CD4-positive, alpha-beta T cell treated with Interleukin-17A for 4 hours (primary cell): ENCODE results near the gene ATXN3.
"Not testable (repeated sequence)": the region's sequence is repeated elsewhere in the genome, so short reads cannot be mapped to it uniquely, and the experiment has no call there.

Experiments
- DNase-seq: peaks from one replicate; pipeline ENCODE4 v3.0.0-alpha.2; 2020; ENCODE audit warnings: mixed read lengths

The ATXN3 gene

DNA sequence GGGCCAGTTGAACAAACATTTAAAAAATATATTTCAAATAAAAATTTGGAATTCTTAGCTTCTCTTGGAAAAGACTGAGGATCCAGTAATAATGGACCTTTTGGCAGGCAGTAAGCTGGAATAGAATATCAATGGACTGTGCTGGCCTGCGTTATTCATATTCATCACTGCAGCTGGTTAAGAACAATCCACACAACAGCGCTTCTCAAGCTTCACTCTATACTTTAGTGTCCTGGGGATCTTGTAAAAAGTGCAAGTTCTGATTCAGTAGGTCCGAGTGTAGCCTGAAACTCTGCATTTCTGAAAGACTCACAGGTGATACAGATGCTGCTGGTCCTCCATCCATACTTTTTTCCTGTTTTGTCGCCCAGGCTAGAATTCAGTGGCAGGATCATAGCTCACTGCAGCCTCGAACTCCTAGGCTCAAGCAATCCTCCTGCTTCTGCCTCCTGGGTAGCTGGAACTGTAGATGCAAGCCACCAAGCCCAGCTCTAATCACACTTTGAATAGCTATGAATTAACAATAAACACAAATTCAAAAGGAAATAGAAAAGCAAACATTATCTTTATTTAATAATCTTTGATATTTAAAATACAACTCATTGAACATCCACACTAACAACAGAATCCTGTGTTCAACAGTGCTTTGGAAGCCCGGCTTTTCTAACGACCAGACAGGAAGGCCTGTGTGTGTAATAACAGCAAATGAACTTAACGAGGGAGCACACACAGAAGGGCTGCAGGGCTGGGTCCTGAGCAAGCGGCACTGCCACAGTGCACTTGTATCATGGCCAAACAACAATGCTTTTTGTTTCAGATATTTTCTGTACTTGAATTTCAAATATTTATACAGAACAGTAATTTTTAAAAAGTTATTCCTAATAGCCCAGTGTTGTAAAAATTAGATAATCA is 48.1 kb downstream of the ATXN3 start:
- DNase-seq = no peak

DNA sequence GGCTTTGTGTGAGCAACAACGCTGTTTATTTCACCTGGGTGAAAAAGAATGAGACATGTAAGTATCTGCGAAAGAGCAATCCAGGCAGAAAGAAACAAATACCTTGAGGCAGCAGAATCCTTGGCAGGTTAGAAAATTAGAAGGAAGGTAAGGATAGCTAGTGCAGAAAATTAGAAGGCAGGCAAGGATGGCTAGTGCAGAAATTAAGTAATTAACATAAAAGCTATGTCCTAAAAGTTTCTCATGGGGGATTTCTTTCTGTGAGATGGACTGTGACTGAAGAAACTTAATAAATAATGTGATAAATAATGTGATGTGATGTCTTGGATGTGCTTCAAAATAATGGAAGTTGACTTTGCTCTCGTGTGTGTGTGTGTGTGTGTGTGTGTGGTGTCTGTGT is 56.6 kb downstream of the ATXN3 start:
- no peak for DNase-seq

DNA sequence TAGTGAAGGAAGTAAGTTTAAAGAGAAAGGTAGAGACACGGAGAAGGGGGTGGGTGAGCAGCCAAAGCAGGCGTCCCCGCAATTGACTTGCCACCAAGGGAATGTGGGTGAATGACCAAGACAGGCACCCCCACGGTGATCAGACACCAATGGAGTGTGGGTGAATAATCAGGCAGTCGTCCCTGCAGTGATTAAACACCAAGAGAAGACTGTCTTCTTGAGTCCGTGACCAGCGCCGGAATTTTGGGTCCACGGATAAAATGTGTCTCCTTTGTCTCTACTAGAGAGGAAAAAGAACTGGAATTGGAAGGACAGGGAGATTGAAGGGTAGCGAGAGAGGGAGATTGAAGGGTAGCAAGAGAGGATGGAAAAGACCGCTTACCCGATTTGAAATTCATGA is 57.2 kb downstream of the ATXN3 start:
- DNase-seq = not testable (repeated sequence)

DNA sequence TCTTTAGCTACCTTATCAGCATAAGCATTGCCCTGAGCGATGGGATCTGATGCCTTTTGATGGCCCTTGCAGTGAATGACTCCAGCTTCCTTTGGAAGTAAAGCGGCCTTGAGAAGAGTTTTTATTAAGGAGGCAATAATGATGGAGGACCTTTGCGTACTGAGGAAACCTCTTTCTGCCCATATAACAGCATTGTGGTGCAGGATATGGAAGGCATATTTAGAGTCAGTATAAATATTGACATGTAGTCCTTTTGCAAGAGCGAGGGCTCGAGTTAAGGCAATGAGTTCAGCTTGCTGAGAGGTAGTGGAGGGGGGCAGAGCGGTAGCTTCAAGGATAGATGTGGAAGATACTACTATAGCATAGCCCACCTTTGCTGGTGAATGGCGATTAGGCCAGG is 60.5 kb downstream of the ATXN3 start:
- DNase-seq = not testable (repeated sequence)

DNA sequence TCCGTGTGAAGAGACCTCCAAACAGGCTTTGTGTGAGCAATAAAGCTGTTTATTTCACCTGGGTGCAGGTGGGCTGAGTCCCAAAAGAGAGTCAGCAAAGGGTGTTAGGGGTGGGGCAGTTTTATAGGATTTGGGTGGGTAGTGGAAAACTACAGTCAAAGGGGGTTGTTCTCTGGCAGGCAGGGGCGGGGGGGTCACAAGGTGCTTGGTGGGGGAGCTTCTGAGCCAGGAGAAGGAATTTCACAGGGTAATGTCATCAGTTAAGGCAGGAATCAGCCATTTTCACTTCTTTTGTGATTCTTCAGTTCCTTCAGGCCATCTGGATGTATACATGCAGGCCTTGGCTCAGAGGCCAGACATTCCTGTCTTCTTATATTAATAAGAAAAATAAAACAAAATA is 64.6 kb downstream of the ATXN3 start:
- not testable (repeated sequence) for DNase-seq

DNA sequence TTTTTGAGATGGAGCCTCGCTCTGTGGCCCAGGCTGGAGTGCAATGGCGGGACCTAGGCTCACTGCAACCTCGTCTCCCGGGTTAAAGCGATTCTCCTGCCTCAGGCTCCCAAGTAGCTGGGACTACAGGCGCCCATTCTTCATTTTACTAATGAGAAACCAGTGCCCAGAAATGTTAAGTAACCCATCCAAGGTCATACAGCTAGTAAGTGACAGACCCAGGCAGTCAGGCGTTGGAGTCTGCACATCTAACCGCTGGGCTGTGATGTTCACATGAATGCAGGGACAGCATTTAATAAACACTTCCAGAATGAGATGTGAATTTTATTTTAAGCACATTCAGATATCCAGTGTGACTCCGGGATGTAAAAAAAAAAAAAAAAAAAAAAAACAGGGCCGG is 65.2 kb downstream of the ATXN3 start:
- DNase-seq = no peak

DNA sequence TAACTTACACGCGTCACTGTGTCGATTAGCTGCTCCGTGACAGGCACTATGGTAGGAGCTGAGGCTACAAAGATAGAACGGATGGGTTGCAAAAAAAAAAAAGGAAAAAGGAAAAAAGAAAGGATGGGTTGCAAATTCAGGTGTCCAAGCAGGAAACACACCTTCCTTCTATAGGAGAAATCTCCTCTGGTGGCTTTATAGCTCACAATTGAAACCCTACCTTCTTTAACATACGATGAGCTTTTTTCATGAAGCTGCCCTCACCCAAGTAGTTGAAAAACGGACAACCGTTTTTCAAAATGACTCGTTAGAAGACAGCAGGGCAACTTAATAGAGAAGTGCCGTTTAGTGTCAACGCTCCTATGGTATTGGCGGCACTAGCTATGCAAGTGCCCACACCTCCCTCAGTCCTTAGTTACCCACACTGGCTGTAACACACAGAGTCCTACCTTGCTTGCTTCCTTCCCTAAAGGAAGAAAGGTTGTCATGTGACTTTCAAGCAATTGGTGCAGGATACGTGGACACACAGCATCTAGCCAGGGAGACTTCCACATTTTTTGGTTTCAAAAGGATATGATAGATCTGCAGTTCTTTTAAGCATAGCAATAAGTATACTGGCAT is 65.8 kb downstream of the ATXN3 start:
- peak; percentile 13 for DNase-seq

DNA sequence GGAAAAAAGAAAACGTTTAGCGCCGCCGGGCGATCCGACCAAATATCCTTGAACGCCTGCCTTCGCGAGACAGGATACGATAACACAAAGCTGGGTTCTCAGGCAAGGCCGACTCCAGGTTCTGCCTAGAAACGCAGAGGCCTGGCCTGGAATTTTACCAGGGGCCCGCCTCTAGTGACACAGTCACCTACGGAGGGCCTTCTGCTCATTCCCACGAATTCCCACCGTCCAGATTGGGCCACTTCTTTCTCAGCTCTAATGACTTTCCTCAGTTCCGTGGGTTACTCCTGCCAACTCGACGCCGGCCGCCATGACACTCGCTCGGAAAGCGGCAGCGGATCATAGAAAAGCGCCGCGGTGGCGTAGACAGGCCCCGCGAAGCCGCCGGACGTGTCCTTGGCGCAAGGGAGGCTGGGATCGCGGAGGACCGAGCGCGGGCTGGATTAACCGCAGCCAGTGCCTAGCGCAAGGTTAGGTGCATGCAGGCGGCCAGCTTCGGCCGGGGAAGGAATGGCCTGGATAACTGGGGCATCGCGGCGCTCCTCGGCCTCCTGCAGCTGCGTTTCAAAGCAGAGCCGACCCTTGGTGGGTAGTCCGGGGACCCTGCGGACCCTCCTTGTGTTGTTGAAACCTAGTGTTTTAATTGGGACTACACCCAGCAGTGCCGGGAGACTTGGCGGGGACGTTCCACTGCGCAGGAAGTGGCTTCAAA is 66.5 kb downstream of the ATXN3 start, which contains the start of gene TRIP11:
TSS of gene TRIP11 (minus strand) at position 341 of the 712 bp plus-strand sequence. CDS start 374 bp downstream, outside the sequence.
- peak; percentile 95 for DNase-seq

DNA sequence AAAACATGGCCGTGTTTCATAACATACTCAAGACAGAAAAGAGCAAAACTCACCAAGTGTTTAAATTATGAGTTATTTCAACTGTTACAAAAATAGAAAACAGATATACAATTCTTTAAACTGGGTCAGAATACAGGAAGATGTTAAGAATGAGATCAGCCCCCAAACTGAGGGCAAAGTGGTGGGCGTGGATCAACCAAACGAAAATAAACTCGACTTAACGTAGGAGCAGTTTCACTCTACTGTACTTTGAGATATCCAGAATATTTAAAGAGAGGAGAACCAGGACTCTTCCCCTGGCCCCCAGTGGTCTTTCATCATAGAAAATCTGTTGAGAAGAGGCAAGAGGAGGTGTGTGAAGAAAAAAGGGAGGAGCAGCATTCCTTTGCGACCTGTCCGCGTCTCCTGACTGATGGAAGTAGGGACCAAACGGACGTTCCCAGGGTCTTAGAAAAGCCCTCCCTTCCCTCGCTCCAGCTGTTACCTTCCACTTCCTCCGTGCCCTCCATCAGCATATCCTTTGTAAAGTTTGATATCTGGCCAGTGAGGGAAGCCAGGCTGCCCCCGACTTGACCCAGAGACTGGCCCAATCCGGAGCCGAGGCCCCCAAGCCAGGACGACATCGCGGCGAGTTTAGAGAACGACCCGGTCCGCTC is 67.2 kb downstream of the ATXN3 start:
- DNase-seq = no peak

DNA sequence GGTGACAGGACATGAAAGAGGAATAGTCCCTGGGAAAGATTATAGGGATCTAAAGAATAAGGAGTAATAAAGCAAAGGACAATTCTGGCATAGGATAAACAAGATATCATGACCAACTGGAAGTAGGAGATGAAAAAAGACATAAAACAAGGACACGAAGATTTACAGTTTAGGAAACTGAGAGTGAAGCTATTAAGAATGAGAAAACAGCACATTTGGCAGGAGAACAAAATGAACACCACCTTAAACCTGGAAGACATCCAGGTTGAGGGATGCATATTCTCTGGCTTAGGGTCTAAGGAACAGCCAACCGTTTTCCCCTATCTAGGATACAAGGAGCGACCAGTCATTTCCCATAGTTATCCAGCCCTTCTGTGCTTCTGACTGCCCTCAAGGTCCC is 68.4 kb downstream of the ATXN3 start:
- no peak for DNase-seq

DNA sequence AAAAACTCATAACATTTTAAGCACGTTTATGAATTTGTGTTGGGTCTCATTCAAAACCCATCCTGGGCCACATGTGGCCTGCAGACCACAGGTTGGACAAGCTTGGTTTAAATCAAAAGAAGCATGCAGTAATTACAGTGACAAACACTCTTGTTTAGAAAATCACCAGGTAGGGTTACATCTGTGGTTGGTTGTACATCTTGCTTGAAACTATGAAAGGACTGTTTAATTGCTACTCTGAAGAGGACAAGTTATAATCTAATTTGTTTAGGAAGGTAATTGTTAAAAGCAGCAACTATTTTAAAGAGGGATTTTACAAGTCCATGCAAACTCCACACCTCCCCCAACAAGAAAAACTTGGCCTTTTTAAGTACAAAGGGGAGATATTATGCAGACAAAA is 70.5 kb downstream of the ATXN3 start:
- no peak for DNase-seq

DNA sequence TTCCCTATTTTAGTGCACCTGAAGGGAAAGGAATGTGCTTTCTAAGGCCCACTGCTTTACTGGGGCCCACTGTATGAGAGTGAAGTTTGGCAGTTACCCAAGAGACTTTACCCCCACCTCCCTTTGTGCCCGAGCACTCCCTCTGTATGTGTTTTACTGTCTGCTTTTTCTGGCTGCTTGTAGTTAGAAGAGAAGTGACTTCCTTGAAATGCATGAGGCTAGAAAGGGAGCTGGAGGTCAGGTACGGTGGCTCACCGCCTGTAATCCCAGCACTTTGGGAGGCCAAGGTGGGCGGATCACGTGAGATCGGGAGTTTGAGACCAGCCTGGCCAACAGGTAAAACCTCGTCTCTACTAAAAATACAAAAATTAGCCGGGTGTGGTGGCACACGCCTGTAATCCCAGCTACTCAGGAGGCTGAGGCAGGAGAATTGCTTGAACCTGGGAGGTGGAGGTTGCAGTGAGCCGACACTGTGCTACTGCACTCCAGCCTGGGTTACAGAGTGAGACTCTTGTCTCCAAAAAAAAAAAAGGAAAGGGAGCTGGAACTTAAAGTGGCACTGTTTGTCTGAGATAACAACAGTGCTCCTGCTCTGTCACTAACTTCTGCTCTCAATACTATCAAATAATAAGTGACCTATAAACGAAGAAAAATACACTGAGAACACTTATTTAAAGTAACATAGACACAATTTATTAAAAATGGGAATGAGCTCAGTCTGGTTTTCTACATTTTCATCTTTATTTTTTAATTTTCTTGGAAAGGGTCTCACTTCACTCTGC is 72.3 kb downstream of the ATXN3 start:
- DNase-seq = no peak

DNA sequence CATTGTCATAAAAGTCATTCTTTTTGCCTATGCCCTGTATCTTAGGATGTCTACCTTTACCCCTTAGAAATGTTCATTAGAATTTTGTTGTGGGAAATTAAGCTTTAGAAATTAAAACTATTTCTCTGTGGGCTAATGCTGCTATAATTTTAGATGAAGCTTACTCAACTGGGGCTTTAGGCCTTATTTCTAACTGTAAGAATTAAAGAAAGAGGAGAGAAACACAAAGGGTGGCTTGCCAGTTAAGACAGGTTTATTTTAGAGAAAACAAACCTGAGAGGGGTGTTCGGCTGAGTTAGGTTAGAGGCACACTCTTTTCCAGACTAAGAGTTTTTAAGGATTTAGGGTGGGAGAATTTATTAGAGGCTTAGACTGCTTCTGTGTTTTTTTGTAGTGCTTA is 72.9 kb downstream of the ATXN3 start:
- no peak for DNase-seq

DNA sequence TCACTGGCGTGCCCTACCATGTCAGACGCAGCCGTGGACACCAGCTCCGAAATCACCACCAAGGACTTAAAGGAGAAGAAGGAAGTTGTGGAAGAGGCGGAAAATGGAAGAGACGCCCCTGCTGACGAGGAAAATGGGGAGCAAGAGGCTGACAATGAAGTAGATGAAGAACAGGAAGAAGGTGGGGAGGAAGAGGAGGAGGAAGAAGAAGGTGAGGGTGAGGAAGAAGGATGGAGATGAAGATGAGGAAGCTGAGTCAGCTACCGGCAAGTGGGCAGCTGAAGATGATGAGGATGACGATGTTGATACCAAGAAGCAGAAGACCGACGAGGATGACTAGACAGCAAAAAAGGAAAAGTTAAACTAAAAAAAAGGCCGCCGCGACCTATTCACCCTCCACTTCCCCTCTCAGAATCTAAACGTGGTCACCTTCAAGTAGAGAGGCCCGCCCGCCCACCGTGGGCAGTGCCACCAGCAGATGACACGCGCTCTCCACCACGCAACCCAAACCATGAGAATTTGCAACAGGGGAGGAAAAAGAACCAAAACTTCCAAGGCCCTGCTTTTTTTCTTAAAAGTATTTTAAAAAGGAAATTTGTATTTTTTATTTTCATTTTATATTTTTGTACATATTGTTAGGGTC is 79.7 kb downstream of the ATXN3 start:
- DNase-seq = no peak

DNA sequence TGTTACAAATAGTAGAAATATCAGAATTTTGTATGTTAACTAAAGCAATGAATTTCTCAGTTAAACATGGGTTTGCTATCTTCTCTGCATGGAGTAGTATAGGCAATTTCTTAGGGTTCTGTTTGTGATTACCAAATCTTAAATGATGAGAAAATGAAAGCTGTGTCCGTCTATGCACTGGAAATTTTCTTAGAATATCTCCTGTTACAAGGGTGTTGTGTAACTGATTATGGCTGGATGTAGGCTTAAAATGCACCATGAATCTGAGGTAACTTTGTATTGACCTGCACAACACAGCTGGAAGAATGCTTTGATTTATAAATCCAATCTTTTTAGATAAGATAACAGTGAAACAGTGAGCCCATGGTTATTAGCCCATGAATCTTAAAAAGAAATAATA is 84.3 kb downstream of the ATXN3 start:
- DNase-seq = no peak

DNA sequence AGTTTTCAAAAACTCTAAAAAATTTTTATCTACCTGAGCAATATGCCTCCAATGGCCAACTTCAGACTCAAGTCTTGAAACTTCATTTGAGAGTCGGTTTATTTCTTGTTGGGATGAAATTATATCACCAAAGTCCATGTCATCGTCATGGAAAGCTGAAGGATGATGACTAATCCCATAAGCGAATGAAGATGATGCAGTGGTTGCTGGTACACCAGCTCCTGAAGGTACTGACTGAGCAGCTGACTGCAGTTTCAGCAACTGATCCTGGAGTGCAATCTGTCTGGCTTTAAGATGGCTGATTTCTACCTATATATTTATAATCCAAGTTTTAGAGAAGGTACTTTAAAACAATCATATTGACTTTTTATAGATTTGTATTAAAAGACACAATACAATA is 84.9 kb downstream of the ATXN3 start:
- no peak for DNase-seq

DNA sequence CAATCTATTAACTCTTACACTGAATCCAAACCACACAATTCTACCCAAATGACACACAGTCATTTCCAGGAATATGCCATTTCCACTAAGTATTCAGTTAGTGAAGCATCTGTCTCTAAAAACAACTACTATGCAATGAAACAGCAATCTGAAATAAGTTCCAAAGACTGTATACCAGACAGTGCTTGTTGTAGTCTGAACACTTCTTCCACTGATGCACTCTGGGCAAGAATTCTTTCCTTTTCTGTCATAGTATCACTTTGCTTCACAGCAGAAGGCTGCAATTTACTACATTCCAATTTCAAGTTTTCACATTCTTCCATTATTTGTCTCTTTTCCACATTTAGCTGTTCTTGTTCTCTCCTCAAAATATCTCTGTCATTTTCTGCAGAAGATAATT is 92.3 kb downstream of the ATXN3 start:
- DNase-seq = no peak

DNA sequence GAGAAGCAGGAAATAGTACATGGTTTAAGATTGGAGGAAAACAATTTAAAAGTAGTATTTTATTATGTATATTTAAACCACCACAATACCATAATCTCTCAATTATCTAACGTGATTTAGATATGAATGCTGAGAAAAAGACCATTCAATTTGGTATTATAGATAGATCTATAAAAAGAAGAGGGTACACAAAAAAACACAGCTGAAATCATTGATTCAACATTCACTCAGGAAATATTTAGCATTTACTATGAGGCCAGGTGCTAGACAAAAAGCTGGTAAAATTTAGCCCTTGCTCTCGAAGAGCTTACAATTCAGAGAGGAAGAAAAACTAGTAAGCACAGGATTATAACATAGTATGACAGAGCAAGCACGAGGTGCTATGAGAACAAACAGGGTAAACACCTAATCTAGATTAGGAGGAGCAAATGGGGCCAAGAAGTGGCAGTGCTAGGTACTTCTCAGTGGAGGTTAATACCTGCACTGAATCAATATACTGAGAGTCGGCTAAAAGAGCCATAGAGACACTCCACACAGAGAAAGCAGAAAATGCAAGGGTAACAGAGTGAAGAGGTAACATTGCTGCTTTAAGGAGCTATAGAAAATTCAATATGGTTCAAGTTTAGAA is 94.1 kb downstream of the ATXN3 start:
- DNase-seq = no peak

DNA sequence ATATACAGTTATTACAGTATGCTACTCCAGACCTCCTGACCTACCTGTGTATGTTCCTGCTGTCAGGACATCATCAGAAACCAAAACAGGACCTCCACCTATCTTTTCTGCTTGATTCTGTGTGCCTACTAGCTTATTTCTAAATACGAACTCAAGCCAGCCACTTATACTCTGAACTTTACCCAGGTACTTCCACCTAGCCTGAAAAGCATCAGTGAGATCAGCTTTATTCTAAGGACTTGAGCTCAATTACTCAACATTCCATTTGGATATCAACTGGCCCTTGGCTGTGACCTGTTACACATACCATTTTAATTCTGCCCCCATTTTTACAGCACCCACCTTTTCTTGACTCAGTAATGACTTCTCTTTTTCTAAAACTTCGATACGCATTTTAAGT is 95.7 kb downstream of the ATXN3 start:
- no peak for DNase-seq

DNA sequence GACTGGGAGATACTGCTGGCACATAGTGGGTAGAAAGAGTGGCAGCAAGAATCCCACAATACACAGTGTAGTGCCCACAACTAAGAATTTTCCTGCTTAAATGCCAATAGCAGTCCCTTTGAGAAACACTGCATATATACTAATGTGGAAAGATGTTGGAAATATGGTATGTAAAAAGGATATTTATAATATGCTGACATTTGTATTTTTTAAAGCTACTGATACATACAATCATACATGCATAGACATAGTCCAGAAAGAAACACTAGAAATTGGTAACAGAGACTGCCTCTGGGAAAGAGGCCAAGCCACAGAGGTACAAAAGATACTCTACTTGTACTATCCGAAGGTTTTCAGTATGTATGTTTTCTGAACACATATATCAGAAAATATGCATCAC is 96.8 kb downstream of the ATXN3 start:
- no peak for DNase-seq
